PC-9 (cell line): ENCODE measurements around the gene TAF6L.

ENCODE experiments used
- CTCF ChIP-seq: fragments of 200-600 bp; sonication (generic); conservative IDR thresholded peaks from 2 replicates; pipeline ENCODE4 v1.6.1; 2017; ENCODE audit warnings: mixed run types, antibody characterized with exemption, mild to moderate bottlenecking, moderate library complexity
- EZH2 ChIP-seq: fragments of 200-600 bp; sonication (generic); IDR thresholded peaks from 2 replicates; pipeline ENCODE4 v1.8.0; 2017; ENCODE audit warnings: antibody characterized with exemption, low read depth

- TF ChIP-seq CTCF (no peak; the same call in 1 of the 2 replicates), EZH2 (no peak)
These were observed 49.2 kb upstream of the TAF6L start for GRCh38 chr11:62721994-62722393.
